KMS-11 (cell line): ENCODE measurements around the gene CYLD.

Experiments
- H2AFZ ChIP-seq: fragments of 200-600 bp; sonication (generic); 2 replicates; pipeline ENCODE4 v1.6.1; 2016; ENCODE audit warnings: antibody characterized with exemption, mixed run types, low read depth
- H3K27ac ChIP-seq: fragments of 200-600 bp; sonication (generic); 2 replicates; pipeline ENCODE4 v1.6.1; 2016; ENCODE audit warnings: mild to moderate bottlenecking, mixed run types
- H3K27me3 ChIP-seq: fragments of 200-600 bp; sonication (generic); 2 replicates; pipeline ENCODE4 v1.6.1; 2017; ENCODE audit warnings: mild to moderate bottlenecking, low read depth, mixed run types, moderate library complexity; ENCODE audit not compliant: insufficient read depth
- H3K36me3 ChIP-seq: fragments of 200-600 bp; sonication (generic); 2 replicates; pipeline ENCODE4 v1.6.1; 2017; ENCODE audit warnings: mild to moderate bottlenecking, mixed run types; ENCODE audit not compliant: insufficient read depth
- H3K4me1 ChIP-seq: fragments of 200-600 bp; sonication (generic); 2 replicates; pipeline ENCODE4 v1.6.1; 2016; ENCODE audit warnings: mild to moderate bottlenecking, low read depth, mixed run types; ENCODE audit not compliant: poor library complexity, severe bottlenecking
- H3K4me2 ChIP-seq: fragments of 200-600 bp; sonication (generic); 2 replicates; pipeline ENCODE4 v1.7.0; 2016; ENCODE audit warnings: mild to moderate bottlenecking, mixed run types
- H3K4me3 ChIP-seq: fragments of 200-600 bp; sonication (generic); IDR thresholded peaks from 2 replicates; pipeline ENCODE4 v1.6.1; 2017; ENCODE audit warnings: low read depth, low read length, mixed read lengths; ENCODE audit not compliant: insufficient read depth
- H3K79me2 ChIP-seq: fragments of 200-600 bp; sonication (generic); 2 replicates; pipeline ENCODE4 v1.6.1; 2016; ENCODE audit warnings: low read depth, mixed run types; ENCODE audit not compliant: insufficient read depth
- H3K9ac ChIP-seq: fragments of 200-600 bp; sonication (generic); 2 replicates; pipeline ENCODE4 v1.6.1; 2016; ENCODE audit warnings: mild to moderate bottlenecking, mixed run types
- H4K20me1 ChIP-seq: fragments of 200-600 bp; sonication (generic); 2 replicates; pipeline ENCODE4 v1.6.1; 2016; ENCODE audit warnings: mild to moderate bottlenecking, mixed run types; ENCODE audit not compliant: insufficient read depth
- TF ChIP-seq, protein P1 (sequence below): fragments of 200-600 bp; sonication (generic); conservative IDR thresholded peaks from 2 replicates; pipeline ENCODE4 v1.6.1; 2017; ENCODE audit warnings: low read depth, mild to moderate bottlenecking, antibody characterized with exemption, low read length, moderate library complexity, mixed read lengths

Gene CYLD

GRCh38 chr16:50815382-50815781 is 73.5 kb downstream of the CYLD start:
- H4K20me1 ChIP-seq = no peaks in the 10 kb centered on the region
- no peak overlapping the region for H3K27ac ChIP-seq
- TF ChIP-seq, protein P1, sequence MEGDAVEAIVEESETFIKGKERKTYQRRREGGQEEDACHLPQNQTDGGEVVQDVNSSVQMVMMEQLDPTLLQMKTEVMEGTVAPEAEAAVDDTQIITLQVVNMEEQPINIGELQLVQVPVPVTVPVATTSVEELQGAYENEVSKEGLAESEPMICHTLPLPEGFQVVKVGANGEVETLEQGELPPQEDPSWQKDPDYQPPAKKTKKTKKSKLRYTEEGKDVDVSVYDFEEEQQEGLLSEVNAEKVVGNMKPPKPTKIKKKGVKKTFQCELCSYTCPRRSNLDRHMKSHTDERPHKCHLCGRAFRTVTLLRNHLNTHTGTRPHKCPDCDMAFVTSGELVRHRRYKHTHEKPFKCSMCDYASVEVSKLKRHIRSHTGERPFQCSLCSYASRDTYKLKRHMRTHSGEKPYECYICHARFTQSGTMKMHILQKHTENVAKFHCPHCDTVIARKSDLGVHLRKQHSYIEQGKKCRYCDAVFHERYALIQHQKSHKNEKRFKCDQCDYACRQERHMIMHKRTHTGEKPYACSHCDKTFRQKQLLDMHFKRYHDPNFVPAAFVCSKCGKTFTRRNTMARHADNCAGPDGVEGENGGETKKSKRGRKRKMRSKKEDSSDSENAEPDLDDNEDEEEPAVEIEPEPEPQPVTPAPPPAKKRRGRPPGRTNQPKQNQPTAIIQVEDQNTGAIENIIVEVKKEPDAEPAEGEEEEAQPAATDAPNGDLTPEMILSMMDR = no peak
- no peaks in the 10 kb centered on the region for H3K4me1 ChIP-seq
- no peak overlapping the region for H3K9ac ChIP-seq
- H3K4me2 ChIP-seq = no peak overlapping the region
- no peaks in the 10 kb centered on the region for H3K36me3 ChIP-seq
- H2AFZ ChIP-seq = no peak overlapping the region
- H3K27me3 ChIP-seq = no peaks in the 10 kb centered on the region
- H3K79me2 ChIP-seq = no peaks in the 10 kb centered on the region
- no peak overlapping the region for H3K4me3 ChIP-seq

GRCh38 chr16:50816901-50817555 is 75.1 kb downstream of the CYLD start:
- H3K36me3 ChIP-seq = no peaks in the 10 kb centered on the region
- no peaks in the 10 kb centered on the region for H4K20me1 ChIP-seq
- no peaks in the 10 kb centered on the region for H3K79me2 ChIP-seq
- H3K4me2 ChIP-seq = no peak overlapping the region
- no peak overlapping the region for H2AFZ ChIP-seq
- no peak overlapping the region for H3K27ac ChIP-seq
- no peak overlapping the region for H3K9ac ChIP-seq
- H3K4me1 ChIP-seq = no peaks in the 10 kb centered on the region
- TF ChIP-seq, protein P1 = no peak
- no peaks in the 10 kb centered on the region for H3K27me3 ChIP-seq
- no peak overlapping the region for H3K4me3 ChIP-seq

GRCh38 chr16:50818380-50818779 is 76.5 kb downstream of the CYLD start:
- TF ChIP-seq, protein P1 = no peak
- Histone ChIP-seq H3K9ac (no peak overlapping the region), H3K4me2 (no peak overlapping the region), H2AFZ (no peak overlapping the region), H4K20me1 (no peaks in the 10 kb centered on the region), H3K4me1 (no peaks in the 10 kb centered on the region), H3K27ac (no peak overlapping the region), H3K4me3 (no peak overlapping the region), H3K27me3 (no peaks in the 10 kb centered on the region), H3K79me2 (no peaks in the 10 kb centered on the region), H3K36me3 (no peaks in the 10 kb centered on the region)

GRCh38 chr16:50819706-50820105 is 77.8 kb downstream of the CYLD start:
- Histone ChIP-seq H2AFZ (no peak overlapping the region), H4K20me1 (no peaks in the 10 kb centered on the region), H3K27ac (no peak overlapping the region), H3K4me3 (no peak overlapping the region), H3K9ac (no peak overlapping the region), H3K27me3 (no peaks in the 10 kb centered on the region), H3K79me2 (no peaks in the 10 kb centered on the region), H3K4me2 (no peak overlapping the region), H3K4me1 (no peaks in the 10 kb centered on the region), H3K36me3 (no peaks in the 10 kb centered on the region)
- TF ChIP-seq, protein P1 = no peak
